ENCODE data around the gene NTF4.
"Not testable (repeated sequence)": the region's sequence is repeated elsewhere in the genome, so short reads cannot be mapped to it uniquely, and the experiment has no call there.

Gene NTF4

DNA sequence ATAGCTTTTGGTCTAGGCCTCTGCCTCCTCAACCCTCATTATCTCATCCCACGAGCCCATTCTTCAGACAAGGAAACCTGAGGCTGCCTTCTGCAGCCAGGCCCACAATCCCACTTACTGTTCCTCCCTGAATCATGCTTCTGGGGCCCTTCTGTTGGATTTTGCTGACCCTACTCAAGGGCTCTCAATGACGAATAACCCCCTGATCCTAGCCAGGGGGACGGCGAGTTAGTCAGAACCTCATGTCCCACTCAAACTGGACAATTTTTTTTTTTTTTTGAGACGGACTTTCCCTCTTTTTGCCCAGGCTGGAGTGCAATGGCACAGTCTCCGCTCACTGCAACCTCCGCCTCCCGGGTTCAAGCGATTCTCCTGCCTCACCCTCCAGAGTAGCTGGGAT lies 42.5 kb downstream of the NTF4 start:
- TF ChIP-seq, protein P1, sequence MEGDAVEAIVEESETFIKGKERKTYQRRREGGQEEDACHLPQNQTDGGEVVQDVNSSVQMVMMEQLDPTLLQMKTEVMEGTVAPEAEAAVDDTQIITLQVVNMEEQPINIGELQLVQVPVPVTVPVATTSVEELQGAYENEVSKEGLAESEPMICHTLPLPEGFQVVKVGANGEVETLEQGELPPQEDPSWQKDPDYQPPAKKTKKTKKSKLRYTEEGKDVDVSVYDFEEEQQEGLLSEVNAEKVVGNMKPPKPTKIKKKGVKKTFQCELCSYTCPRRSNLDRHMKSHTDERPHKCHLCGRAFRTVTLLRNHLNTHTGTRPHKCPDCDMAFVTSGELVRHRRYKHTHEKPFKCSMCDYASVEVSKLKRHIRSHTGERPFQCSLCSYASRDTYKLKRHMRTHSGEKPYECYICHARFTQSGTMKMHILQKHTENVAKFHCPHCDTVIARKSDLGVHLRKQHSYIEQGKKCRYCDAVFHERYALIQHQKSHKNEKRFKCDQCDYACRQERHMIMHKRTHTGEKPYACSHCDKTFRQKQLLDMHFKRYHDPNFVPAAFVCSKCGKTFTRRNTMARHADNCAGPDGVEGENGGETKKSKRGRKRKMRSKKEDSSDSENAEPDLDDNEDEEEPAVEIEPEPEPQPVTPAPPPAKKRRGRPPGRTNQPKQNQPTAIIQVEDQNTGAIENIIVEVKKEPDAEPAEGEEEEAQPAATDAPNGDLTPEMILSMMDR (IDR thresholded peaks at IDR 0.05; ENCODE audit: control extremely low read depth, extremely low read depth, low read depth, missing control alignments) = no peak
- DNase-seq (ENCODE audit: extremely low spot score) = no peak
- CTCF ChIA-PET = interaction anchor here (1.8 kb wide), 1 partner anchor 29 kb away, joined by 7 read pairs; the partner anchor contains the start of gene RUVBL2
- POLR2A ChIA-PET = no interaction called here

GRCh38 chr19:49020931-49021895 lies 43.4 kb downstream of the NTF4 start:
- TF ChIP-seq, protein P1 (IDR thresholded peaks at IDR 0.05; ENCODE audit: control extremely low read depth, extremely low read depth, low read depth, missing control alignments) = no peak
- ChIA-PET POLR2A (no interaction called here), CTCF (interaction anchor here (1.2 to 1.8 kb wide), 3 partner anchors 23 to 48 kb away, joined by 3 to 7 read pairs (median 4); partner anchors contain the start of gene RUVBL2)
- DNase-seq (ENCODE audit: extremely low spot score) = no peak

- POLR2A ChIA-PET = interaction anchor here (0.6 kb wide), 1 partner anchor 27 kb away, joined by 3 read pairs; the partner anchor contains the start of gene GYS1
- TF ChIP-seq, protein P1 (IDR thresholded peaks at IDR 0.05; ENCODE audit: control extremely low read depth, extremely low read depth, low read depth, missing control alignments) = no peak
- CTCF ChIA-PET = interaction anchor here (1.2 to 3.6 kb wide), 6 partner anchors 20 to 307 kb away, joined by 3 to 28 read pairs (median 4); partner anchors contain the start of gene RUVBL2
- DNase-seq (ENCODE audit: extremely low spot score) = no peak
Measured at GRCh38 chr19:49020342-49020741, 44.3 kb downstream of the NTF4 start.

GRCh38 chr19:49019242-49019932 lies 45.2 kb downstream of the NTF4 start:
- CTCF ChIA-PET = interaction anchor here (0.6 to 3.6 kb wide), 10 partner anchors 11 to 306 kb away, joined by 3 to 28 read pairs (median 3); partner anchors contain the start of genes CGB2, GYS1 and RUVBL2
- TF ChIP-seq, protein P1 (IDR thresholded peaks at IDR 0.05; ENCODE audit: control extremely low read depth, extremely low read depth, low read depth, missing control alignments) = peak; percentile 5
- POLR2A ChIA-PET = interaction anchor here (1.0 to 1.2 kb wide), 2 partner anchors 20 to 76 kb away, joined by 3 read pairs; no protein-coding TSS in a partner anchor
- peak; percentile 84 for DNase-seq (ENCODE audit: extremely low spot score)

- CTCF ChIA-PET = interaction anchor here (0.6 to 3.6 kb wide), 12 partner anchors 10 to 283 kb away, joined by 3 to 28 read pairs (median 5); partner anchors contain the start of genes CGB2, GYS1 and RUVBL2
- POLR2A ChIA-PET = interaction anchor here (1.0 to 1.2 kb wide), 2 partner anchors 19 to 76 kb away, joined by 3 read pairs; no protein-coding TSS in a partner anchor
- not testable (repeated sequence) for DNase-seq (ENCODE audit: extremely low spot score)
Measured at GRCh38 chr19:49018388-49019241, 46.0 kb downstream of the NTF4 start.

DNA sequence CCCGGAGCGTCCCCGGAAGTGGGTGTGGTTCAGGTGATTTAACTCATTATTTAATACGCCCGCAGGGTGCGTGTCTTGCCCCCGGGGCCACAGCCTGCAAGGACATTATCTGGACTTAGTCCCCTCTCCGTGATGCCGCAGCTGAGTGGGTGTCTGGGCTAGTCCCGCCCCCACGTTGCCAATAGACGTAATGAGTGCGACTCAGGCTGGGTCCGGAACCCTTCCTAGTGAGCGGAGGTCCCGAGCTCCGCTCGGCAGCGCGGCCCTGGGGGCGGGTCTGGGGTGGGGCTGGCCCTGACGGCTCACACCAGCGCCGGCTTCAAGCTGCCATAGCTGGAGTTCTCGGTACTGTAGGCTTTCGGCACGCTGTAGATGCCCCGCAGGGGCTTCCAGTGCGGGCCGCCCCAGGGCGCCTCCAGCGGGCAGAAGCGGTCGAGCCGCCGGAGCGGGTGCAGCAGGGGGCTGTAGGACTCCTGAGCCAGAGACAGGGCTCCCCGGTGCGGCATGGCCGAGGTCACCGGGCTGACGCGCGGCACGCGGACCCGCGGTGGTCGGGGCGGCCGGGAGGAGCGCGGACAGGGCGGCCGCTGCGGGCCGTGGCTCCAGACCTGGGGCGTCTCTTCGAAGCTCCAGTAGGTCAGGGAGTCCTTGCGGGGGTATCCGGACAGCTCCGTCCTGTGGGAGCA lies 46.8 kb downstream of the NTF4 start:
- DNase-seq (ENCODE audit: extremely low spot score) = peak; percentile 79
- ChIA-PET POLR2A (interaction anchor here (0.6 kb wide), 1 partner anchor 143 kb away, joined by 6 read pairs; no protein-coding TSS in a partner anchor), CTCF (interaction anchor here (1.1 to 3.6 kb wide), 8 partner anchors 9 to 89 kb away, joined by 3 to 28 read pairs (median 5); partner anchors contain the start of genes GYS1 and RUVBL2)
- TF ChIP-seq, protein P1 (IDR thresholded peaks at IDR 0.05; ENCODE audit: control extremely low read depth, extremely low read depth, low read depth, missing control alignments) = peak; percentile 53

Data from GM10248 (cell line).